GM18951 (cell line): Measurements from ENCODE around the gene SULT1B1.

Source experiments
- POLR2A ChIP-seq: IDR thresholded peaks from 4 replicates; pipeline ENCODE4 v1.6.1; 2011; ENCODE audit warnings: mild to moderate bottlenecking; ENCODE audit not compliant: insufficient read length, insufficient read depth; ENCODE audit errors: extremely low read depth
- in situ Hi-C: fragments of 300-500 bp; cut with MboI; formaldehyde crosslinking; loops from one replicate; pipeline ENCODE4 v1.12.0; 2022; ENCODE audit warnings: low sequenced_read_pairs, mixed read lengths, inconsistent platforms; ENCODE audit not compliant: unreplicated experiment

SULT1B1 gene

GRCh38 chr4:69735119-69735518 lies 25.3 kb downstream of the SULT1B1 start:
- no peak for TF ChIP-seq POLR2A
- in situ Hi-C loops: no loop called here

GRCh38 chr4:69731847-69732246 lies 28.6 kb downstream of the SULT1B1 start:
- in situ Hi-C loops: no loop called here
- TF ChIP-seq POLR2A: no peak

- in situ Hi-C loops: no loop called here
- no peak for TF ChIP-seq POLR2A
These were observed 29.2 kb downstream of the SULT1B1 start for GRCh38 chr4:69731241-69731640.

- no peak for TF ChIP-seq POLR2A
- in situ Hi-C loops: no loop called here
These were observed 30.4 kb downstream of the SULT1B1 start for GRCh38 chr4:69730002-69730401.

GRCh38 chr4:69727926-69728325 lies 32.5 kb downstream of the SULT1B1 start:
- in situ Hi-C loops: no loop called here
- TF ChIP-seq POLR2A: no peak

- no peak for TF ChIP-seq POLR2A
- in situ Hi-C loops: no loop called here
These were observed 33.0 kb downstream of the SULT1B1 start for GRCh38 chr4:69727426-69727825.

- TF ChIP-seq POLR2A: no peak
These were observed 33.4 kb downstream of the SULT1B1 start for GRCh38 chr4:69726971-69727370.

GRCh38 chr4:69718396-69719271 lies 41.8 kb downstream of the SULT1B1 start:
- in situ Hi-C loops: no loop called here
- no peak for TF ChIP-seq POLR2A

More at GRCh38 chr4:69726971-69727370, 33.4 kb downstream of the SULT1B1 start:
- in situ Hi-C loops: no loop called here

GRCh38 chr4:69717778-69718177 lies 42.6 kb downstream of the SULT1B1 start:
- in situ Hi-C loops: no loop called here
- no peak for TF ChIP-seq POLR2A

GRCh38 chr4:69716654-69717053 lies 43.8 kb downstream of the SULT1B1 start:
- in situ Hi-C loops: no loop called here
- TF ChIP-seq POLR2A: no peak

- in situ Hi-C loops: no loop called here
- no peak for TF ChIP-seq POLR2A
These were observed 46.3 kb downstream of the SULT1B1 start for GRCh38 chr4:69714086-69714485.

GRCh38 chr4:69713593-69713992 lies 46.8 kb downstream of the SULT1B1 start:
- TF ChIP-seq POLR2A: no peak
- in situ Hi-C loops: no loop called here

GRCh38 chr4:69710580-69710979 lies 49.8 kb downstream of the SULT1B1 start:
- in situ Hi-C loops: no loop called here
- TF ChIP-seq POLR2A: no peak

- in situ Hi-C loops: no loop called here
- no peak for TF ChIP-seq POLR2A
These were observed 52.2 kb downstream of the SULT1B1 start for GRCh38 chr4:69708211-69708610.

GRCh38 chr4:69707807-69708206 lies 52.6 kb downstream of the SULT1B1 start:
- TF ChIP-seq POLR2A: no peak
- in situ Hi-C loops: no loop called here

GRCh38 chr4:69702201-69702600 lies 58.2 kb downstream of the SULT1B1 start:
- in situ Hi-C loops: no loop called here
- no peak for TF ChIP-seq POLR2A
